ENCODE results near the gene CCNDBP1. TPM values are rescaled to one million over a fixed set of nuclear protein-coding genes. Genes with fewer than 3 reads are reported as not detected.
A peak's percentile ranks its signal among the peaks of the same experiment; 100 is the strongest.

CCNDBP1 gene
- total RNA-seq, result 10 to 100 TPM; 50.6 to 68.6 TPM
- 10 to 100 TPM; 29.8 to 73.4 TPM for polyA plus RNA-seq
- long read RNA-seq, donor 1, transcript CCNDBP1-207 (2 exons, 750 nt), result minor isoform, 8 of 30 reads
- long read RNA-seq, donor 1, transcript CCNDBP1-201 (11 exons, 3,660 nt), result major isoform, 18 of 30 reads
- long read RNA-seq, donor 1, partial matches to known transcripts, result 0 of 30 reads
- long read RNA-seq, donor 1, other reads (novel, unspliced or antisense), result 0 of 30 reads
- long read RNA-seq, donor 2, transcript CCNDBP1-201 (11 exons, 3,660 nt), result major isoform, 7 of 10 reads
- long read RNA-seq, donor 2, partial matches to known transcripts, result 0 of 10 reads
- long read RNA-seq, donor 2, other reads (novel, unspliced or antisense), result 0 of 10 reads
- long read RNA-seq, donor 3, transcript CCNDBP1-201 (11 exons, 3,660 nt), result major isoform, 9 of 16 reads
- long read RNA-seq, donor 3, transcript CCNDBP1-207 (2 exons, 750 nt), result minor isoform, 5 of 16 reads
- long read RNA-seq, donor 3, partial matches to known transcripts, result 0 of 16 reads
- long read RNA-seq, donor 3, other reads (novel, unspliced or antisense), result 0 of 16 reads
- long read RNA-seq, donor 4, partial matches to known transcripts, result 0 of 2 reads
- long read RNA-seq, donor 4, other reads (novel, unspliced or antisense), result 0 of 2 reads
- long read RNA-seq, donor 5, transcript CCNDBP1-201 (11 exons, 3,660 nt), result major isoform, 14 of 21 reads
- long read RNA-seq, donor 5, transcript CCNDBP1-207 (2 exons, 750 nt), result minor isoform, 6 of 21 reads
- long read RNA-seq, donor 5, partial matches to known transcripts, result 0 of 21 reads
- long read RNA-seq, donor 5, other reads (novel, unspliced or antisense), result 0 of 21 reads

- no peaks in the 10 kb centered on the region for H3K9me3 ChIP-seq (ENCODE audit: control insufficient read depth in 4 of 4, insufficient read depth in 3 of 4, low read length in 3 of 4)
- WGBS, 2 donors, result 1% methylated on average over 57 to 69 of the region's 69 CpGs
- H3K9ac ChIP-seq (ENCODE audit: insufficient read depth in 1 of 2, low read length in 2 of 2), result peak within 1 kb of the TSS; percentile 65 to 75
- DNase-seq (peak; percentile 79 to 90 (median 87)), ATAC-seq (ENCODE audit: insufficient read depth, low FRiP score) (peak; percentile 98)
- TF ChIP-seq CTCF (IDR thresholded peaks at IDR 0.05; ENCODE audit: control extremely low read depth, extremely low read depth), result no peak
- H3K4me3 ChIP-seq, result peak within 1 kb of the TSS; percentile 97
- no peaks in the 10 kb centered on the region for H3K27me3 ChIP-seq (ENCODE audit: control insufficient read depth in 3 of 3, insufficient read depth in 3 of 3, low read length in 2 of 3)
- peaks cover 0 to 11% (median 4%) of the 10 kb centered on the region in 4 donors for H3K36me3 ChIP-seq (ENCODE audit: control insufficient read depth in 4 of 4, insufficient read depth in 4 of 4, low read length in 4 of 4)
- H3K27ac ChIP-seq (ENCODE audit: low read depth in 1 of 2, low read length in 1 of 2), result peak within 1 kb of the TSS; percentile 73 to 98
- peaks cover 0 to 6% (median 3%) of the 10 kb centered on the region in 5 donors for H3K4me1 ChIP-seq (ENCODE audit: control insufficient read depth in 5 of 5, insufficient read depth in 5 of 5, low read length in 5 of 5)
Observed at GRCh38 chr15:43185157-43186002, at the start of gene CCNDBP1. Gene CCNDBP1, plus strand, starts transcription at chr15:43185403. Its CDS starts 96 bp downstream, at chr15:43185499.

- Histone ChIP-seq H3K27ac (ENCODE audit: low read depth in 1 of 2, low read length in 1 of 2) (no peak overlapping the region), H3K9me3 (ENCODE audit: control insufficient read depth in 4 of 4, insufficient read depth in 3 of 4, low read length in 3 of 4) (peaks cover 0 to 3% (median 0%) of the 10 kb centered on the region in 4 donors), H3K27me3 (ENCODE audit: control insufficient read depth in 3 of 3, insufficient read depth in 3 of 3, low read length in 2 of 3) (no peaks in the 10 kb centered on the region), H3K4me3 (no peak overlapping the region), H3K4me1 (ENCODE audit: control insufficient read depth in 5 of 5, insufficient read depth in 5 of 5, low read length in 5 of 5) (no peaks in the 10 kb centered on the region), H3K36me3 (ENCODE audit: control insufficient read depth in 4 of 4, insufficient read depth in 4 of 4, low read length in 4 of 4) (peaks cover 0 to 18% (median 3%) of the 10 kb centered on the region in 4 donors), H3K9ac (ENCODE audit: insufficient read depth in 1 of 2, low read length in 2 of 2) (no peak overlapping the region)
- 83 to 88% methylated on average over 4 of the region's 4 CpGs for WGBS, 2 donors
- DNase-seq, result no peak
- ATAC-seq (ENCODE audit: insufficient read depth, low FRiP score), result no peak
- no peak for TF ChIP-seq CTCF (IDR thresholded peaks at IDR 0.05; ENCODE audit: control extremely low read depth, extremely low read depth)
Observed at GRCh38 chr15:43143203-43143941, 41.8 kb upstream of the CCNDBP1 start.

GRCh38 chr15:43144512-43144911 lies 40.7 kb upstream of the CCNDBP1 start:
- H3K27me3 ChIP-seq (ENCODE audit: control insufficient read depth in 3 of 3, insufficient read depth in 3 of 3, low read length in 2 of 3), result no peaks in the 10 kb centered on the region
- no peak for DNase-seq
- ATAC-seq (ENCODE audit: insufficient read depth, low FRiP score), result no peak
- H3K9me3 ChIP-seq (ENCODE audit: control insufficient read depth in 4 of 4, insufficient read depth in 3 of 4, low read length in 3 of 4), result peaks cover 0 to 3% (median 0%) of the 10 kb centered on the region in 4 donors
- no peak for TF ChIP-seq CTCF (IDR thresholded peaks at IDR 0.05; ENCODE audit: control extremely low read depth, extremely low read depth)
- H3K36me3 ChIP-seq (ENCODE audit: control insufficient read depth in 4 of 4, insufficient read depth in 4 of 4, low read length in 4 of 4), result peaks cover 0 to 15% (median 2%) of the 10 kb centered on the region in 4 donors
- H3K4me3 ChIP-seq, result no peak overlapping the region
- no peaks in the 10 kb centered on the region for H3K4me1 ChIP-seq (ENCODE audit: control insufficient read depth in 5 of 5, insufficient read depth in 5 of 5, low read length in 5 of 5)
- H3K9ac ChIP-seq (ENCODE audit: insufficient read depth in 1 of 2, low read length in 2 of 2), result no peak overlapping the region
- H3K27ac ChIP-seq (ENCODE audit: low read depth in 1 of 2, low read length in 1 of 2), result no peak overlapping the region
